ENCODE measurements around the gene CADM1.

DNA sequence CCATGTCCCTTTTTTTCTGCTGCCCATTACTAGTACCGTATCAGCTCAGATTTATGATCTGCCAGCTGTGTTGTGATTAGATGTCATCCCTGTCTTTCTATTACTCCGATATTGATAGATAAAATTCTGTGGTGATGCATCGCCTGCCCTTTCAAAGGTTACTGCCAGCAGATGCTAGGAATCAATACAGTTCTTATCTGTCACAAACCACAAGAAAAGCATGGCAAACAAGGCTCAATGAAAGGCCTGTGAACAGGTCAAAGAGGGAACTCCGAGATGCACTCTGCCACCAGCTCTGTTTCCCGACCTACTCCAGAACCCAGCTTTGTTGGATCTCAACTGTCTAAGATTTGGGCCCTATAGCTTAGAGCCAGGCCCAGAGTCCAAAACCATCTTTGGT lies 246.0 kb downstream of the CADM1 start:
- TF ChIP-seq CTCF (IDR thresholded peaks at IDR 0.05), result no peak
- TF ChIP-seq POLR2A (IDR thresholded peaks at IDR 0.05), result no peak

All from right lobe of liver (tissue), 4 donors.